GM23338 (cell line): ENCODE measurements around the gene GFRA1. TPM values are rescaled to one million over a fixed set of nuclear protein-coding genes. Genes with fewer than 3 reads are reported as not detected.
A peak's percentile ranks its signal among the peaks of the same experiment; 100 is the strongest.

Source experiments
- ATAC-seq: fragments of 200-7000 bp; cut with Tn5 transposase; 3 replicates; pipeline ENCODE4 v1.9.1; 2020
- DNase-seq: peaks from one replicate; pipeline ENCODE4 v3.0.0-alpha.2; 2015; ENCODE audit warnings: low spot score
- H2AFZ ChIP-seq: fragments of 200-600 bp; sonication (generic); 2 replicates; pipeline ENCODE4 v1.8.0; 2016; ENCODE audit warnings: antibody characterized with exemption, mild to moderate bottlenecking, moderate library complexity
- H3F3A ChIP-seq: fragments of 200-600 bp; sonication (generic); replicated peaks from 2 replicates; pipeline ENCODE4 v1.8.0; 2017; ENCODE audit warnings: antibody characterized with exemption, mixed run types, low read depth
- H3K27ac ChIP-seq: fragments of 200-600 bp; sonication (generic); 2 replicates; pipeline ENCODE4 v1.6.1; 2016; ENCODE audit warnings: low read depth
- H3K27me3 ChIP-seq: fragments of 200-600 bp; sonication (generic); 2 replicates; pipeline ENCODE4 v1.8.0; 2016; ENCODE audit warnings: mild to moderate bottlenecking, mixed run types, moderate library complexity; ENCODE audit not compliant: insufficient read depth
- H3K36me3 ChIP-seq: fragments of 200-600 bp; sonication (generic); 2 replicates; pipeline ENCODE4 v1.8.0; 2016; ENCODE audit warnings: mild to moderate bottlenecking; ENCODE audit not compliant: insufficient read depth
- H3K4me1 ChIP-seq: fragments of 200-600 bp; sonication (generic); 2 replicates; pipeline ENCODE4 v1.8.0; 2016; ENCODE audit warnings: mild to moderate bottlenecking, moderate library complexity; ENCODE audit not compliant: insufficient read depth
- H3K4me2 ChIP-seq: fragments of 200-600 bp; sonication (generic); 2 replicates; pipeline ENCODE4 v1.7.1; 2017; ENCODE audit warnings: mixed run types
- H3K4me3 ChIP-seq: fragments of 200-600 bp; sonication (generic); 2 replicates; pipeline ENCODE4 v1.6.1; 2016; ENCODE audit warnings: mixed run types
- H3K79me2 ChIP-seq: fragments of 200-600 bp; sonication (generic); replicated peaks from 2 replicates; pipeline ENCODE4 v1.8.0; 2017; ENCODE audit warnings: mild to moderate bottlenecking; ENCODE audit not compliant: insufficient read depth
- H3K9me2 ChIP-seq: fragments of 200-600 bp; sonication (generic); 2 replicates; pipeline ENCODE4 v1.8.0; 2017; ENCODE audit not compliant: insufficient read depth
- H4K20me1 ChIP-seq: fragments of 200-600 bp; sonication (generic); replicated peaks from 2 replicates; pipeline ENCODE4 v1.8.0; 2017; ENCODE audit warnings: mild to moderate bottlenecking; ENCODE audit not compliant: insufficient read depth
- H3K27ac Mint-ChIP-seq: 2 replicates; pipeline ENCODE4 v1.8.0; 2020; ENCODE audit warnings: inconsistent platforms, mild to moderate bottlenecking, moderate library complexity, mixed read lengths
- H3K27me3 Mint-ChIP-seq: 3 replicates; pipeline ENCODE4 v1.8.0; 2022; ENCODE audit warnings: low read depth, mild to moderate bottlenecking, moderate library complexity, mixed read lengths, inconsistent platforms; ENCODE audit not compliant: insufficient read depth, poor library complexity
- H3K36me3 Mint-ChIP-seq: 3 replicates; pipeline ENCODE4 v1.8.0; 2021; ENCODE audit warnings: low read depth, mild to moderate bottlenecking, inconsistent platforms, moderate library complexity, mixed read lengths
- H3K4me1 Mint-ChIP-seq: 3 replicates; pipeline ENCODE4 v1.8.0; 2020; ENCODE audit warnings: mild to moderate bottlenecking, inconsistent platforms, mixed read lengths
- H3K4me3 Mint-ChIP-seq: 3 replicates; pipeline ENCODE4 v1.8.0; 2021; ENCODE audit warnings: moderate library complexity, mild to moderate bottlenecking, inconsistent platforms, mixed read lengths
- H3K9me3 Mint-ChIP-seq: 3 replicates; pipeline ENCODE4 v1.8.0; 2020; ENCODE audit warnings: moderate library complexity, mild to moderate bottlenecking, inconsistent platforms, mixed read lengths
- CREB1 ChIP-seq: fragments of 250-450 bp; sonication (Bioruptor Pico); IDR thresholded peaks from 2 replicates; pipeline ENCODE4 v1.5.0; 2020; ENCODE audit warnings: low read depth, mild to moderate bottlenecking, moderate library complexity
- CTCF ChIP-seq, 2 experiments: fragments of 200-600 bp in 1 of 2; sonication (generic) in 1 of 2; conservative IDR thresholded peaks; 2 replicates each; pipeline versions ENCODE4 v1.5.1 to v1.6.1; 2016 to 2017; ENCODE audit warnings: antibody characterized with exemption in 2 of 2, low read depth in 2 of 2, mild to moderate bottlenecking in 2 of 2, moderate library complexity in 1 of 2
- EZH2 ChIP-seq: fragments of 200-600 bp; sonication (generic); IDR thresholded peaks from one replicate; pipeline ENCODE4 v1.8.0; 2017; ENCODE audit warnings: antibody characterized with exemption, mild to moderate bottlenecking, low read depth; ENCODE audit not compliant: unreplicated experiment
- POLR2AphosphoS5 ChIP-seq: IDR thresholded peaks from 2 replicates; pipeline ENCODE4 v1.6.1; 2016; ENCODE audit warnings: antibody characterized with exemption, low read depth
- REST ChIP-seq: IDR thresholded peaks from one replicate; pipeline ENCODE4 v1.6.1; 2018; ENCODE audit warnings: antibody characterized with exemption; ENCODE audit not compliant: unreplicated experiment
- ZNF462 ChIP-seq: fragments of 250-450 bp; sonication (Bioruptor Pico); IDR thresholded peaks from 2 replicates; pipeline ENCODE4 v1.5.0; 2020; ENCODE audit warnings: mild to moderate bottlenecking, moderate library complexity
- polyA plus RNA-seq: library from polyadenylated mRNA; unstranded; fragments of >200 nt; fragmentation: Nextera tagmentation; extraction: Ambion mirVana; gene quantifications from 2 replicates; pipeline ENCODE4 v1.2.1, GENCODE V29; 2016
- total RNA-seq: library from RNA; depleted of rRNA; stranded (reverse); fragments of >200 nt; shearing (Covaris generic); gene quantifications from 2 replicates; pipeline ENCODE4 v1.2.3, GENCODE V29; 2014

Gene GFRA1
- total and polyA plus RNA-seq, 2 experiments from 2014 or later: 1.4 to 2.8 TPM

DNA sequence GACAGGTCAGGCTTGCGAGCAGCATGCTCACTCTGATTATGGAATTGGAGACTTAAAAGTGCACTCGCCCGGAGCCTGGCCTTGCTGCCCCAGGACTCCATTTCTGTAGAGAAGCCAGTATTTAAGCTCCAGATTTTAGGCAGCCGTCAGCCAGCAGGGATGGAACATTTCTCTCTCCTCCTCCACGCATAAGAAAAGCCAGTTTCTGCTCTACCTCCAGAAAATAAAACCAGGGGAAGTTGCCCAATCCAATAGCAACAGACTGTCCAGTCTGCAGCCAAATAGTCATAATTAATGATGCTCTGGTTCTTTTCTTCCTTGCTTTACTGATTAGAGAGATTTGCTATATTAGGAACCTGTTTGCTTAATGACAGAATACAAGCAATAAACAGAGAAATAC, 203.2 kb downstream of the GFRA1 start:
- ATAC-seq (peak; percentile 21; the same call in 1 of the 3 replicates), DNase-seq (no peak)
- H3K36me3 ChIP-seq: no peaks in the 10 kb centered on the region
- H3K27ac ChIP-seq: no peak overlapping the region
- no peaks in the 10 kb centered on the region for H3K9me3 Mint-ChIP-seq
- H3K4me1 Mint-ChIP-seq: peaks cover 19% of the 10 kb centered on the region
- H3K4me3 Mint-ChIP-seq: no peak overlapping the region
- H2AFZ ChIP-seq: peak overlapping the region; percentile 72; the same call in 1 of the 2 replicates
- H3F3A ChIP-seq: no peaks in the 10 kb centered on the region
- no peaks in the 10 kb centered on the region for H3K79me2 ChIP-seq
- H3K36me3 Mint-ChIP-seq: no peaks in the 10 kb centered on the region
- H3K4me3 ChIP-seq: no peak overlapping the region
- peaks cover 8% of the 10 kb centered on the region; the same call in 1 of the 2 replicates for H3K4me1 ChIP-seq
- H3K4me2 ChIP-seq: no peak overlapping the region; the same call in 1 of the 2 replicates
- no peaks in the 10 kb centered on the region for H3K27me3 ChIP-seq
- no peak overlapping the region for H3K27ac Mint-ChIP-seq
- no peaks in the 10 kb centered on the region for H4K20me1 ChIP-seq
- TF ChIP-seq POLR2AphosphoS5 (no peak), REST (no peak), EZH2 (no peak), CREB1 (no peak), CTCF (conservative IDR thresholded peaks at IDR 0.05; ENCODE audit: low read depth in 2 of 2) (no peak), ZNF462 (CRISPR knock-in tag) (no peak)
- peaks cover 4% of the 10 kb centered on the region for H3K27me3 Mint-ChIP-seq
- no peaks in the 10 kb centered on the region for H3K9me2 ChIP-seq
